ENCODE measurements around the gene BORCS5.

- TF ChIP-seq POLR2AphosphoS5 (IDR thresholded peaks at IDR 0.05) (peak in 1 of 3 donors; percentile 76), POLR2A (IDR thresholded peaks at IDR 0.05) (no peak), CTCF (IDR thresholded peaks at IDR 0.05 in 8 of 11, conservative IDR thresholded peaks at IDR 0.05 in 3 of 11) (no peak)
Measured at GRCh38 chr12:12466157-12466556, 109.3 kb downstream of the BORCS5 start.
